MM.1S (cell line): Measurements from ENCODE around the gene KRT2.

Source experiments
- CTCF ChIP-seq: fragments of 300-600 bp; sonication (generic); IDR thresholded peaks from 2 replicates; pipeline ENCODE4 v1.5.1; 2016; ENCODE audit warnings: antibody characterized with exemption, low read length, mixed read lengths
- EZH2 ChIP-seq: fragments of 300-600 bp; sonication (generic); optimal IDR thresholded peaks from 2 replicates; pipeline ENCODE3; 2017; ENCODE audit warnings: low read depth, mild to moderate bottlenecking, antibody characterized with exemption, low read length, mixed read lengths
- EZH2phosphoT487 ChIP-seq: fragments of 300-600 bp; sonication (generic); IDR thresholded peaks from 2 replicates; pipeline ENCODE4 v1.6.1; 2018; ENCODE audit warnings: antibody characterized with exemption, low read length

DNA sequence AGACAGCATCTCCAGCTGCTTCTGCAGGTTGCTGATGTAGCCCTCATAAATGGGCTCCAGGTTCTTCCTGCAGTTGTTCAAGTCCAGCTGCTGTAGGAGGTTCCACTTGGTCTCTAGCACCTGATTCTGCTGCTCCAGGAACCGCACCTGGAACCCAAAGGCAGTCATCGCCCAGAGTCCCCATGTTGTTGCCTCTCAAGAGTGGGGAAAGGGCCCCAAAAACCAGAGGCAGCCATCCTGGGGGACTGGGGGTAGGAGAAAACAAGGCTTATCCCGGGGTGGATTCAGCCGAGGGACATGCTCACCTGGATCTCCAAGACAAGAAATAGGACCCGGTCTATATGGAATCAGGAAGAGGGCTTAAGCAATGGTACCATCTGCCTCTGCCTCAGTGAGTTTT, 53.0 kb downstream of the KRT2 start:
- no peak for TF ChIP-seq CTCF
- no peak for TF ChIP-seq EZH2phosphoT487
- no peak for TF ChIP-seq EZH2
